H1 (cell line): ENCODE results near the gene LMBR1.

ENCODE experiments used
- POLR2AphosphoS5 ChIP-seq: IDR thresholded peaks from 2 replicates; pipeline ENCODE4 v1.6.1; 2011; ENCODE audit warnings: low read depth, low read length
- TF ChIP-seq, protein P1 (sequence below), 3 experiments: IDR thresholded peaks; 1 replicate in 2 of 3; 2 replicates in 1 of 3; pipeline versions ENCODE4 v1.5.1 to v1.6.1; 2011; ENCODE audit warnings: low read length in 3 of 3, mild to moderate bottlenecking in 3 of 3, inconsistent platforms in 2 of 3, low read depth in 1 of 3, moderate library complexity in 1 of 3; ENCODE audit not compliant: insufficient read depth in 1 of 3; ENCODE audit errors: control extremely low read depth in 1 of 3

DNA sequence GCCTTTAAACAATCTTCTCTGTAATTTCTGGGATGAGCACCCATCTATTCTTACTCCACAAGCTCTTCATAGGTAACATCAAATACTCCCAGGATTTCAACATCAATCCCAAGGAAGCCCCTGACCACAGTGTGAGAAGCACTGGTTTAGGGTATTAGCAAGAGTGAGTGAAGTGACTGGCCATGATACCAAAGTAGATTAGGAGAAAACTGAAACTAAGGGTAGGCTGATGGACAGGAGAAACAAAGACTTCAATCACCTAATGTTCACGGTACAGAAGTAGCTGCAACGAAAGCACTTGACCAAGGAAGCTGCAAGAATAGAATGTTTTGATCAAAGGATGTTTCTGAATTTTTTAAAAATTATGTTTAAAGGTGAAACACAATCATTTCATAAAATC lies 49.8 kb downstream of the LMBR1 start:
- TF ChIP-seq, protein P1, sequence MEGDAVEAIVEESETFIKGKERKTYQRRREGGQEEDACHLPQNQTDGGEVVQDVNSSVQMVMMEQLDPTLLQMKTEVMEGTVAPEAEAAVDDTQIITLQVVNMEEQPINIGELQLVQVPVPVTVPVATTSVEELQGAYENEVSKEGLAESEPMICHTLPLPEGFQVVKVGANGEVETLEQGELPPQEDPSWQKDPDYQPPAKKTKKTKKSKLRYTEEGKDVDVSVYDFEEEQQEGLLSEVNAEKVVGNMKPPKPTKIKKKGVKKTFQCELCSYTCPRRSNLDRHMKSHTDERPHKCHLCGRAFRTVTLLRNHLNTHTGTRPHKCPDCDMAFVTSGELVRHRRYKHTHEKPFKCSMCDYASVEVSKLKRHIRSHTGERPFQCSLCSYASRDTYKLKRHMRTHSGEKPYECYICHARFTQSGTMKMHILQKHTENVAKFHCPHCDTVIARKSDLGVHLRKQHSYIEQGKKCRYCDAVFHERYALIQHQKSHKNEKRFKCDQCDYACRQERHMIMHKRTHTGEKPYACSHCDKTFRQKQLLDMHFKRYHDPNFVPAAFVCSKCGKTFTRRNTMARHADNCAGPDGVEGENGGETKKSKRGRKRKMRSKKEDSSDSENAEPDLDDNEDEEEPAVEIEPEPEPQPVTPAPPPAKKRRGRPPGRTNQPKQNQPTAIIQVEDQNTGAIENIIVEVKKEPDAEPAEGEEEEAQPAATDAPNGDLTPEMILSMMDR (IDR thresholded peaks at IDR 0.05; ENCODE audit: control extremely low read depth in 1 of 3, insufficient read depth in 1 of 3, low read depth in 1 of 3, low read length in 3 of 3) = no peak
- no peak for TF ChIP-seq POLR2AphosphoS5
